ENCODE results near the gene FOXL1. TPM values are rescaled to one million over a fixed set of nuclear protein-coding genes. Genes with fewer than 3 reads are reported as not detected.

The FOXL1 gene
- total RNA-seq, 4 donors from 2014 or later = under 0.01 to 3.2 (median 0.76) TPM; not detected in 1

GRCh38 chr16:86574646-86575045 is 3.7 kb upstream of the FOXL1 start:
- intact Hi-C loops (cut with DNase I; ENCODE audit: low total_unique reads) = no loop called here
- TF ChIP-seq POLR2A (IDR thresholded peaks at IDR 0.05) = no peak
- TF ChIP-seq, protein P1, sequence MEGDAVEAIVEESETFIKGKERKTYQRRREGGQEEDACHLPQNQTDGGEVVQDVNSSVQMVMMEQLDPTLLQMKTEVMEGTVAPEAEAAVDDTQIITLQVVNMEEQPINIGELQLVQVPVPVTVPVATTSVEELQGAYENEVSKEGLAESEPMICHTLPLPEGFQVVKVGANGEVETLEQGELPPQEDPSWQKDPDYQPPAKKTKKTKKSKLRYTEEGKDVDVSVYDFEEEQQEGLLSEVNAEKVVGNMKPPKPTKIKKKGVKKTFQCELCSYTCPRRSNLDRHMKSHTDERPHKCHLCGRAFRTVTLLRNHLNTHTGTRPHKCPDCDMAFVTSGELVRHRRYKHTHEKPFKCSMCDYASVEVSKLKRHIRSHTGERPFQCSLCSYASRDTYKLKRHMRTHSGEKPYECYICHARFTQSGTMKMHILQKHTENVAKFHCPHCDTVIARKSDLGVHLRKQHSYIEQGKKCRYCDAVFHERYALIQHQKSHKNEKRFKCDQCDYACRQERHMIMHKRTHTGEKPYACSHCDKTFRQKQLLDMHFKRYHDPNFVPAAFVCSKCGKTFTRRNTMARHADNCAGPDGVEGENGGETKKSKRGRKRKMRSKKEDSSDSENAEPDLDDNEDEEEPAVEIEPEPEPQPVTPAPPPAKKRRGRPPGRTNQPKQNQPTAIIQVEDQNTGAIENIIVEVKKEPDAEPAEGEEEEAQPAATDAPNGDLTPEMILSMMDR (IDR thresholded peaks at IDR 0.05) = no peak
- Histone ChIP-seq H3K4me3 (no peak overlapping the region), H3K27me3 (peaks cover 2 to 49% of the 10 kb centered on the region in 2 donors), H3K4me1 (no peaks in the 10 kb centered on the region), H3K9me3 (no peaks in the 10 kb centered on the region), H3K27ac (no peak overlapping the region), H3K36me3 (no peaks in the 10 kb centered on the region)
- DNase-seq = no peak

DNA sequence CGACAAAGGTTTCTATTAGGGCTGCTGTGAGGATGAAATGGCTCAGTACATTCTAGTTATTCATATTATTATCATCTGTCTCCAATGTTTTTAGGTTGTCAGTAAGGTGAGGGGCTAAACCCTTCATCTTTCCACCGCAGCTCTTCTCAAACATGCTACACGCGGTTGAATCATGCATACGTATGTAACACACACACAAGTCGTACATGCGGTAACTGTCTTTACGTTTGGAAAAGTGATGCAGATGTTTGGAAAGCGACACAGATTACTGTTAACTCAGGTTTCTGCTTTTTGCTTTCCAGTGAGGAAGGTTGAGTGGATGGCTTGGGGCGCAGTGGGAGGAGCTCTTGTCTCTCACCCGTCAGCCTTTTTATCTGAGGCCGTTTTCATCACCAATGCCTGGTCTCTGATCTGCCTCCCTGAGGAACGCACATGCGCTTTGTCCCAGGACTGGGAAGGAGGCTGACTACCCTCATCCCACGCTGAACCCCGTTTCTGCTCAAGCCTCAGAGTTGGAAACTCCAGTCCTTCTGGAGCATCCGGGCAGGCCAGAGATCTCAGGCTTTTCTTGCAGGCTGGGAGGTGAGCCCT is 3.2 kb upstream of the FOXL1 start:
- no peaks in the 10 kb centered on the region for H3K9me3 ChIP-seq
- no peak overlapping the region for H3K27ac ChIP-seq
- TF ChIP-seq, protein P1 (IDR thresholded peaks at IDR 0.05) = no peak
- TF ChIP-seq POLR2A (IDR thresholded peaks at IDR 0.05) = no peak
- H3K36me3 ChIP-seq = no peaks in the 10 kb centered on the region
- H3K4me3 ChIP-seq = no peak overlapping the region
- DNase-seq = no peak
- H3K4me1 ChIP-seq = no peaks in the 10 kb centered on the region
- intact Hi-C loops (cut with DNase I; ENCODE audit: low total_unique reads) = no loop called here
- peaks cover 0 to 43% of the 10 kb centered on the region in 2 donors for H3K27me3 ChIP-seq

DNA sequence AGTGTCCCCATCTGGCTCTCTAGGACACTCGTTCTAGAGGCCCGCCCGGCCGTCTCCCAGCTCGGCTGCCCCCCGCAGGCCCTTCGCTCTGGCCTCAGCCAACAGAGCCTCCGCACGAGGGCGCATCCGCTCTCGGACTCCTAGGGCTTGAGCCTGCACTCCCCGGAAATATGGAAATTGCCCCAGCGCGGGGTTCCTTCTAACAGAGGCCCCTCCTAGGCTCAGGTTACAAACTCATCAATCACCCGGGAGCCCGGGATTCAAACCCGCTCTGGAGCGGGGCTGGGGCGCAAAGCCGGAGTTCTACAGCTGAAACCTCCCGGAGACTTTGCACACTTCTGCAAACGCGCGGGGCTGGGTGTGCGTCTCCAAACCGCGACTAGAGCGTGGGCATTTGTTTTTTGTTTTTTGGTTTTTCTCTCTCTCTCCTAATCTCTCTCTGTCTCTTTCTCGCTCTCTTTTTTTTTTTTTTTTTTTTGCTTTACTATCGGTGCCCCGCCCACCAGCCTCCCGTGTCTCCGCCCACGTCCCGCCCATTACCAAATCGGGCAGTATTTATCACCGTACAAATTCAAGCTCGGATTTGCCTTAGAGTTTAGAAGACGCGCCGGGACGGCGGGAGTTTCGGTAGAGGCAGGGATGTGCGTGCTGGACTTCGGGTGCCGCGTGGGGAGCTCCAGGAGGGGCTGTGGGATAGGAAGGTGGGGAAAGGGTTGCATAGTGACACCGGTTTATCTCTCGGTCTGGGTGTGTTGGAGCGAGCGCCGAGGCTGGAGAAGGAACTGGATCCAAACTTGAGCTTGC is 2.4 kb upstream of the FOXL1 start:
- TF ChIP-seq, protein P1 (IDR thresholded peaks at IDR 0.05) = peak in 3 of 4 experiments; percentile 8 to 15 (median 13)
- TF ChIP-seq POLR2A (IDR thresholded peaks at IDR 0.05) = peak in 1 of 2 donors; percentile 11
- no peaks in the 10 kb centered on the region for H3K36me3 ChIP-seq
- intact Hi-C loops (cut with DNase I; ENCODE audit: low total_unique reads) = no loop called here
- DNase-seq = peak; percentile 35 to 47
- H3K4me3 ChIP-seq = peak overlapping the region; percentile 13 to 14
- H3K4me1 ChIP-seq = no peaks in the 10 kb centered on the region
- H3K27me3 ChIP-seq = peaks cover 0 to 36% of the 10 kb centered on the region in 2 donors
- no peaks in the 10 kb centered on the region for H3K9me3 ChIP-seq
- H3K27ac ChIP-seq = no peak overlapping the region

DNA sequence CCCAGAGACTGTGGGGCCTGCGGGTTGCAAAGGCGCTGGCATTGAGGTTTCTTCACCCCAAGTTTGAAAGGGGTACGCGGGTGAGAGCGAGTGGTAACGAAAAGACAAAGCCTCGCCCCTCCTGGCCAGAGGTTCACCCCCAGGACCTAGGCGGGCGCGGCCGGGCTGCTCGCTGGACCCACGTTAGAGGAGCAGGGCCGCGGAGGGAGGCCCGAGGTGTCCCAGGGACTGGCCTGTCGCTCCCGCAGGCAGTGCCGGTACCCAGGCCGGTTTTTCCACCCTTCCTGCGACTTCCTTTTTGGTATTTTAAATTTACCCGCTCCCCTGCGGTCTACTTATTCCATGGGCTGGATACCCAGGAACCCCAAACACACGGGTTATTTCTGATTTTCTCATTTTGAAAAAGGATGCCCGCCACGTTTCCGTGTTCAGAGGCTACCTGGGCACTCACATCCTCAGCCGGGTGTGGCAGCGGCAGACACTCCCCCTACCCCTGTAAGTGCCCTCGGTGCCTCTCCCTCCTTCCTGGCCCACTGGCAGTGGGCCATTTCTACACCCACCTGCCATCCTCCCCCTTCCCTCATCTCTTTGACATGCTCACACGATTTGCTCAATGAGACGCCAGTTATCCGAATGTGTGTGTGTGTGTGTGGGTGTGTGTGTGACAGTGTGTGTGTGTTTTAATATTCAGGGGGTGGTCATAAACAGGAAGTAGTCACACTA is 1.6 kb upstream of the FOXL1 start:
- H3K4me3 ChIP-seq = no peak overlapping the region
- no peaks in the 10 kb centered on the region for H3K9me3 ChIP-seq
- peaks cover 0 to 33% of the 10 kb centered on the region in 2 donors for H3K27me3 ChIP-seq
- no peaks in the 10 kb centered on the region for H3K36me3 ChIP-seq
- DNase-seq = no peak
- no peak overlapping the region for H3K27ac ChIP-seq
- H3K4me1 ChIP-seq = no peaks in the 10 kb centered on the region
- no peak for TF ChIP-seq POLR2A (IDR thresholded peaks at IDR 0.05)
- TF ChIP-seq, protein P1 (IDR thresholded peaks at IDR 0.05) = no peak
- intact Hi-C loops (cut with DNase I; ENCODE audit: low total_unique reads) = no loop called here

Measured in uterus (tissue), 4 donors.